Parathyroid adenoma (tissue), 2 donors: ENCODE results near the gene RNF149.

ENCODE experiments used
- H2AFZ ChIP-seq: fragments of 300-600 bp; sonication (generic); one replicate; pipeline ENCODE4 v1.7.0; 2017; ENCODE audit warnings: antibody characterized with exemption, mild to moderate bottlenecking
- H3K27ac ChIP-seq: fragments of 300-600 bp; sonication (generic); one replicate; pipeline ENCODE4 v1.7.0; 2017
- H3K27me3 ChIP-seq: fragments of 300-600 bp; sonication (generic); one replicate; pipeline ENCODE4 v1.7.0; 2017; ENCODE audit warnings: low read length; ENCODE audit not compliant: control insufficient read depth, insufficient read depth
- H3K36me3 ChIP-seq: fragments of 300-600 bp; sonication (generic); one replicate; pipeline ENCODE4 v1.7.0; 2017; ENCODE audit warnings: low read length; ENCODE audit not compliant: control insufficient read depth, insufficient read depth
- H3K4me1 ChIP-seq: fragments of 300-600 bp; sonication (generic); one replicate; pipeline ENCODE4 v1.7.0; 2017; ENCODE audit warnings: control low read depth
- H3K4me2 ChIP-seq: fragments of 300-600 bp; sonication (generic); one replicate; pipeline ENCODE4 v1.7.0; 2017; ENCODE audit warnings: low read length
- H3K4me3 ChIP-seq: fragments of 300-600 bp; sonication (generic); one replicate; pipeline ENCODE4 v1.7.0; 2017; ENCODE audit warnings: low read depth, low read length
- H3K79me2 ChIP-seq: fragments of 300-600 bp; sonication (generic); one replicate; pipeline ENCODE4 v1.7.0; 2017; ENCODE audit warnings: control low read depth
- H3K9ac ChIP-seq: fragments of 300-600 bp; sonication (generic); one replicate; pipeline ENCODE4 v1.7.0; 2017; ENCODE audit warnings: mild to moderate bottlenecking
- H3K9me3 ChIP-seq: fragments of 300-600 bp; sonication (generic); one replicate; pipeline ENCODE4 v1.7.0; 2017; ENCODE audit warnings: low read length; ENCODE audit not compliant: control insufficient read depth
- TF ChIP-seq, protein P1 (sequence below): fragments of 300-600 bp; sonication (generic); IDR thresholded peaks from one replicate; pipeline ENCODE4 v1.7.0; 2017; ENCODE audit warnings: antibody characterized with exemption, mild to moderate bottlenecking
- donor health status: primary hyperparathyroidism.

Gene RNF149

DNA sequence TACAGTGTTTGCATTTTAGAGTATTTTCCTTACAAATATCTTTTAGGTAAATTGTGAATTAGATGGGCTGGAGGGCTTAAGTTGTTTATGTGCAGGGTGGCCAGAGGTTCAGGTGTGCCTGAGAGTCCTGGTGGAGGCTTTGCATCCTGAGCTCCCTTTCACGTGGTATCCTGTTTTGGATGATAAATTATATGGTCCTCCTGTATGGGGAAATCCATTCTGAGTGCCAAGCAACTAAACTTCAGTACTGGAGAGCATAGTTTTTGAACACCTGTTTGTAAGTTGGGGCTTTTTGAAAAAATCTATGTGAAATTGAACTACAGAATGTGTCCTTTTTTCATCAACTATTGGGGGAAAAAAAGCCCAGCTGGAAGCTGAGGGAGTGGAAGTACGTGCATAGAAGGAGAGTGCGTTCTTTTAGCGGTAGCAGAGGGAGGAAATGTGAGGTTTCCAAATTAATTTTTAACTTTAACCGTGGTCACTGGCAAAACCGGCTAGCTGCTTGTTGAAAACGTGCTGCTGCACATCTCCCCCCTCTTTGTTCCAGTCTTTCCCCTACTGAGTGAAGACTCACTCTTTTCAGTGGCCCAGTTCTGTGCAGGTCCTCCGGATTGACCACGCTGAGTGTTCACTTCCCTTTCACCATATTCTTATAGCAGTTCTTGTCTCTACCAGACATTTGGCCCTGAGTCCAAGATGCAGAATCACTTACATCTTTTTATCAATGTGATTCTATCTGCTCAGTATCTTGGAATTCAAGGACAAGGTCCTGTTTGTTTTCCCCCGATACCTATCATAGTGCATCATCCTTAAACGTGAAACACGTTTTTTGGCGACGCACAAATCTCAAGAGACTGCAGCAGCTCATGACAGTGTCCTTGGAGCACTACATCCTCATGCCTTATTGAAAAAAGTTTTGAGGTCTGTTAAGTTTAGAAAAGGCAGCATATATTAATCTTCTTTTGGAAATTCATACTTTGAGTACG is 40.5 kb downstream of the RNF149 start:
- Histone ChIP-seq H3K79me2 (no peaks in the 10 kb centered on the region), H3K27me3 (no peaks in the 10 kb centered on the region), H3K4me1 (no peaks in the 10 kb centered on the region), H3K4me2 (no peak overlapping the region), H3K9me3 (no peaks in the 10 kb centered on the region), H3K4me3 (no peak overlapping the region), H3K27ac (no peak overlapping the region), H3K36me3 (no peaks in the 10 kb centered on the region), H3K9ac (no peak overlapping the region), H2AFZ (no peak overlapping the region)
- TF ChIP-seq, protein P1, sequence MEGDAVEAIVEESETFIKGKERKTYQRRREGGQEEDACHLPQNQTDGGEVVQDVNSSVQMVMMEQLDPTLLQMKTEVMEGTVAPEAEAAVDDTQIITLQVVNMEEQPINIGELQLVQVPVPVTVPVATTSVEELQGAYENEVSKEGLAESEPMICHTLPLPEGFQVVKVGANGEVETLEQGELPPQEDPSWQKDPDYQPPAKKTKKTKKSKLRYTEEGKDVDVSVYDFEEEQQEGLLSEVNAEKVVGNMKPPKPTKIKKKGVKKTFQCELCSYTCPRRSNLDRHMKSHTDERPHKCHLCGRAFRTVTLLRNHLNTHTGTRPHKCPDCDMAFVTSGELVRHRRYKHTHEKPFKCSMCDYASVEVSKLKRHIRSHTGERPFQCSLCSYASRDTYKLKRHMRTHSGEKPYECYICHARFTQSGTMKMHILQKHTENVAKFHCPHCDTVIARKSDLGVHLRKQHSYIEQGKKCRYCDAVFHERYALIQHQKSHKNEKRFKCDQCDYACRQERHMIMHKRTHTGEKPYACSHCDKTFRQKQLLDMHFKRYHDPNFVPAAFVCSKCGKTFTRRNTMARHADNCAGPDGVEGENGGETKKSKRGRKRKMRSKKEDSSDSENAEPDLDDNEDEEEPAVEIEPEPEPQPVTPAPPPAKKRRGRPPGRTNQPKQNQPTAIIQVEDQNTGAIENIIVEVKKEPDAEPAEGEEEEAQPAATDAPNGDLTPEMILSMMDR: no peak

GRCh38 chr2:101265893-101266499 is 42.5 kb downstream of the RNF149 start:
- Histone ChIP-seq H3K36me3 (no peaks in the 10 kb centered on the region), H2AFZ (no peak overlapping the region), H3K4me3 (no peak overlapping the region), H3K27me3 (no peaks in the 10 kb centered on the region), H3K4me2 (no peak overlapping the region), H3K4me1 (no peaks in the 10 kb centered on the region), H3K79me2 (no peaks in the 10 kb centered on the region), H3K9ac (no peak overlapping the region), H3K9me3 (no peaks in the 10 kb centered on the region), H3K27ac (no peak overlapping the region)
- TF ChIP-seq, protein P1: no peak

DNA sequence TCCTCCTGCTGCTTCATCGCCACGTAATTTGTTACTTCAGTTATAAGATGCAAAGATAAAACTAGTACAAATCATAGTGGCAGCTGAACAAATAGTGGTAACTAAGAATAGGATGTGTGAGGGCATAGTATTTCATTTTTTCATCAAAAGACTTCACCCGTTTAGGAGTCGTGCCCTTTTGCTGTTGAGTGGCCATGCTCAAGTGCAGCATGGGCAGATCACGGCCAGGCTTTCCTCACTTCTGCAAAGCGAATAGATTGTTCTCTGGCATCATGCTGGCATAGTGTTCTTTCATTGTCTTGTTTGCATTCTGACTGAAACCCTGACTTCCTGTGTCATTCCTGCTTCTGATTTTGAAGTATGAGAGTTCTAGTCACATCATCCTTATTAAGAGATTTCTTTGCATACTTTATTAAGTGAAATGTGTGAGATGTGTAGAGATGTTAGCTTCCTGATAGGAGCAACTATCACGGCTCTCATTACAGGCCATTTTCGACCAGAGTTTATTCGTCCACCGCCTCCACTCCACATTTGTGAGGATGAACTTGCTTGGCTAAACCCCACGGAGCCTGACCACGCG is 44.1 kb downstream of the RNF149 start:
- no peak overlapping the region for H3K4me3 ChIP-seq
- H3K27me3 ChIP-seq: no peaks in the 10 kb centered on the region
- H3K79me2 ChIP-seq: no peaks in the 10 kb centered on the region
- H3K9me3 ChIP-seq: no peaks in the 10 kb centered on the region
- H3K36me3 ChIP-seq: no peaks in the 10 kb centered on the region
- no peak overlapping the region for H3K9ac ChIP-seq
- H3K4me1 ChIP-seq: no peaks in the 10 kb centered on the region
- H3K27ac ChIP-seq: no peak overlapping the region
- no peak overlapping the region for H2AFZ ChIP-seq
- TF ChIP-seq, protein P1: no peak
- no peak overlapping the region for H3K4me2 ChIP-seq

GRCh38 chr2:101263377-101263800 is 45.1 kb downstream of the RNF149 start:
- TF ChIP-seq, protein P1: no peak
- no peak overlapping the region for H3K9ac ChIP-seq
- H3K36me3 ChIP-seq: no peaks in the 10 kb centered on the region
- H3K79me2 ChIP-seq: no peaks in the 10 kb centered on the region
- no peak overlapping the region for H3K4me2 ChIP-seq
- no peak overlapping the region for H2AFZ ChIP-seq
- H3K27me3 ChIP-seq: no peaks in the 10 kb centered on the region
- H3K9me3 ChIP-seq: no peaks in the 10 kb centered on the region
- no peak overlapping the region for H3K4me3 ChIP-seq
- H3K4me1 ChIP-seq: no peaks in the 10 kb centered on the region
- no peak overlapping the region for H3K27ac ChIP-seq
